DND-41 (cell line): ENCODE measurements around the gene ACER3.

ENCODE experiments used
- ATAC-seq: fragments of 200-7000 bp; cut with Tn5 transposase; 3 replicates; pipeline ENCODE4 v1.9.1; 2021; ENCODE audit warnings: low read depth; ENCODE audit not compliant: insufficient read depth
- DNase-seq: peaks from one replicate; pipeline ENCODE4 v3.0.0-alpha.2; 2020
- H2AFZ ChIP-seq: 2 replicates; pipeline ENCODE4 v1.6.0; 2012; ENCODE audit warnings: low read depth, low read length
- H3K27ac ChIP-seq: 2 replicates; pipeline ENCODE4 v1.5.1; 2012; ENCODE audit warnings: low read length, inconsistent platforms
- H3K27me3 ChIP-seq: fragments of 200-600 bp; sonication (generic); 2 replicates; pipeline ENCODE4 v1.6.0; 2012; ENCODE audit warnings: low read length, mild to moderate bottlenecking, inconsistent platforms; ENCODE audit not compliant: insufficient read depth, poor library complexity
- H3K36me3 ChIP-seq: 2 replicates; pipeline ENCODE4 v1.5.1; 2012; ENCODE audit warnings: low read length, inconsistent platforms; ENCODE audit not compliant: insufficient read depth
- H3K4me1 ChIP-seq: 2 replicates; pipeline ENCODE4 v1.5.1; 2012; ENCODE audit warnings: mild to moderate bottlenecking, low read length; ENCODE audit not compliant: insufficient read depth
- H3K4me2 ChIP-seq: 2 replicates; pipeline ENCODE4 v1.6.0; 2012; ENCODE audit warnings: mild to moderate bottlenecking, moderate library complexity, low read length, inconsistent platforms; ENCODE audit not compliant: insufficient read depth
- H3K4me3 ChIP-seq, 2 experiments: fragments of 200-600 bp in 1 of 2; shearing (Covaris generic) in 1 of 2; 2 replicates each; pipeline ENCODE4 v1.5.1; 2012 to 2016; ENCODE audit warnings: inconsistent platforms in 2 of 2, low read length in 2 of 2, mild to moderate bottlenecking in 2 of 2, low read depth in 1 of 2, moderate library complexity in 1 of 2
- H3K79me2 ChIP-seq: 2 replicates; pipeline ENCODE4 v1.6.0; 2012; ENCODE audit warnings: low read length, inconsistent platforms; ENCODE audit not compliant: insufficient read depth
- H3K9ac ChIP-seq: 2 replicates; pipeline ENCODE4 v1.6.0; 2012; ENCODE audit warnings: low read depth, mild to moderate bottlenecking, inconsistent platforms, low read length, moderate library complexity
- H3K9me3 ChIP-seq: 2 replicates; pipeline ENCODE4 v1.5.1; 2012; ENCODE audit warnings: low read length, moderate library complexity, mild to moderate bottlenecking, inconsistent platforms; ENCODE audit not compliant: insufficient read depth, severe bottlenecking
- H4K20me1 ChIP-seq: 2 replicates; pipeline ENCODE4 v1.6.0; 2012; ENCODE audit warnings: low read length; ENCODE audit not compliant: insufficient read depth
- EZH2 ChIP-seq: IDR thresholded peaks from 3 replicates; pipeline ENCODE4 v1.6.1; 2012; ENCODE audit warnings: borderline replicate concordance, low read depth, mild to moderate bottlenecking, moderate library complexity, low read length, inconsistent platforms; ENCODE audit not compliant: severe bottlenecking
- TF ChIP-seq, protein P1 (sequence below): IDR thresholded peaks from 2 replicates; pipeline ENCODE4 v1.5.1; 2012; ENCODE audit warnings: borderline replicate concordance, low read length, moderate library complexity, mild to moderate bottlenecking; ENCODE audit not compliant: poor library complexity, severe bottlenecking; ENCODE audit errors: extremely low read depth

Gene ACER3

DNA sequence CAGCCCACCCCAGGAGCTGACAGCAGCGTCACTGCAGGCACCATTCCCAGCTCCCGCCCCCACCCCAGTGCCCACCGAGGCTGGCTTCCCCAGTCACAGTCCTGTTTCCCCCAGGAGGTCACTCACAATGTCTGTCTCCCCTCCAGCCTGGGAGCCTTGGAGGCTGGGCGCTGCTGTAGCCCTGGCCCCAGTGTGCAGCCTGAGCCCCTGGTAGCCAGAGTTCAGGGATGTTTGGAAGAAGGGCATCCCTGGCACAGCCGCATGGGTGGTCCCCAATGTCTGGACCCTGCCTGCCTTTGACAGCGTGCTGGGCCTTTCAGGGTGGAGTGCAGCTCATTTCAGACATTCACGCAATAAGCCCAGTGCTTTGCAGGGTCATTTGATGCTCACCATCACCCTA is 210.4 kb downstream of the ACER3 start:
- Histone ChIP-seq H2AFZ (no peak overlapping the region), H4K20me1 (no peaks in the 10 kb centered on the region; the same call in 1 of the 2 replicates), H3K36me3 (no peaks in the 10 kb centered on the region), H3K27me3 (no peaks in the 10 kb centered on the region), H3K4me1 (peaks cover 21% of the 10 kb centered on the region), H3K4me3 (no peak overlapping the region), H3K9ac (no peak overlapping the region), H3K4me2 (no peak overlapping the region), H3K79me2 (no peaks in the 10 kb centered on the region), H3K9me3 (no peaks in the 10 kb centered on the region), H3K27ac (no peak overlapping the region)
- TF ChIP-seq, protein P1, sequence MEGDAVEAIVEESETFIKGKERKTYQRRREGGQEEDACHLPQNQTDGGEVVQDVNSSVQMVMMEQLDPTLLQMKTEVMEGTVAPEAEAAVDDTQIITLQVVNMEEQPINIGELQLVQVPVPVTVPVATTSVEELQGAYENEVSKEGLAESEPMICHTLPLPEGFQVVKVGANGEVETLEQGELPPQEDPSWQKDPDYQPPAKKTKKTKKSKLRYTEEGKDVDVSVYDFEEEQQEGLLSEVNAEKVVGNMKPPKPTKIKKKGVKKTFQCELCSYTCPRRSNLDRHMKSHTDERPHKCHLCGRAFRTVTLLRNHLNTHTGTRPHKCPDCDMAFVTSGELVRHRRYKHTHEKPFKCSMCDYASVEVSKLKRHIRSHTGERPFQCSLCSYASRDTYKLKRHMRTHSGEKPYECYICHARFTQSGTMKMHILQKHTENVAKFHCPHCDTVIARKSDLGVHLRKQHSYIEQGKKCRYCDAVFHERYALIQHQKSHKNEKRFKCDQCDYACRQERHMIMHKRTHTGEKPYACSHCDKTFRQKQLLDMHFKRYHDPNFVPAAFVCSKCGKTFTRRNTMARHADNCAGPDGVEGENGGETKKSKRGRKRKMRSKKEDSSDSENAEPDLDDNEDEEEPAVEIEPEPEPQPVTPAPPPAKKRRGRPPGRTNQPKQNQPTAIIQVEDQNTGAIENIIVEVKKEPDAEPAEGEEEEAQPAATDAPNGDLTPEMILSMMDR: no peak
- TF ChIP-seq EZH2: no peak
- ATAC-seq (no peak), DNase-seq (no peak)

DNA sequence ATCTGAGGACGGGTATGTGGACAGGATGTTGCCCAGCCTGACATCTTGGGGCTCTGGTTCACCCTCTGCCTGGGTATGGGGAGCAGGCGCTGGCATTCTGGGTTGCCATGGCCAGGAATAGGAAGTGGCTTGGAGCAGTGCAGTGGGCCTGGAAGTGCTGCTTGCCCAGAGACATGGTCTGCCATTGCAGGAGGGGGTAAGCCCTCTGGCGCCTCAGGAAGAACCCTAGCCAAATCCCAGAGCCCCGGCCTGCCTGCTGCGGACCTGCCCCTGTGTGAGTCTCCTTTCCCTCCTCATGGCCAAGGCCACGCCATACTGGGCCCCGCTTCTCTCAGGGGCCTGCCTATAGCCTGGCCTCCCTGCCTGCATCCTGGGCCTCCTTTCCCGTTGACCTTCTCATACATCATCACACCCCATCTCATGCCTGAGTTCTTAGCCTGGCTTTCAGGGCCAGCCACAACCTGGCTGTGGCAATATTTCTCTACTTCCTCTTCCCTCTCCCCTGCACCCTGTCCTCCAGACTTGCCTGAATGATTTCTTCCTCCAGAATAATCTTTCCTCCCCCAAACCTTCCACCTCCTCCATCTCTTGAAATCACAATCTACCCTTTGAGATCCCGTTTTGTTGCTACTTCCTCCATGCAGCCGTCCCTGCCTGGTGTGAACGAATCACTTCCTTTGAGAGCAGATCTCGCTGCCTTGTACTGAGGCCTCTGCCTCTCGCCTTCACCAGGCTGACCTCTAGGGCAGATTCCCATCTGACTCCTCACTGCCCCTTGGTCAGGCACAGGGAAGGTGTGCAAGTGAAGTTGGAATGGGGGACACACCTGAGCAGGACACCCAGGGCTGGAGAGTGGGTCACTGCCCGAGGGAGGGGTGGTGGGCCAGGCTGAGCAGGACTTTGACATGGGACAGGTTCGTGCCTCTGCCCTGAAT is 211.2 kb downstream of the ACER3 start:
- Histone ChIP-seq H3K4me3 (no peak overlapping the region), H3K36me3 (no peaks in the 10 kb centered on the region), H3K4me1 (peaks cover 17% of the 10 kb centered on the region), H3K27ac (no peak overlapping the region), H3K9me3 (no peaks in the 10 kb centered on the region), H3K79me2 (no peaks in the 10 kb centered on the region), H3K27me3 (no peaks in the 10 kb centered on the region), H2AFZ (no peak overlapping the region), H3K4me2 (no peak overlapping the region), H3K9ac (no peak overlapping the region), H4K20me1 (no peaks in the 10 kb centered on the region; the same call in 1 of the 2 replicates)
- DNase-seq: no peak
- TF ChIP-seq EZH2: no peak
- TF ChIP-seq, protein P1: no peak
- no peak for ATAC-seq

DNA sequence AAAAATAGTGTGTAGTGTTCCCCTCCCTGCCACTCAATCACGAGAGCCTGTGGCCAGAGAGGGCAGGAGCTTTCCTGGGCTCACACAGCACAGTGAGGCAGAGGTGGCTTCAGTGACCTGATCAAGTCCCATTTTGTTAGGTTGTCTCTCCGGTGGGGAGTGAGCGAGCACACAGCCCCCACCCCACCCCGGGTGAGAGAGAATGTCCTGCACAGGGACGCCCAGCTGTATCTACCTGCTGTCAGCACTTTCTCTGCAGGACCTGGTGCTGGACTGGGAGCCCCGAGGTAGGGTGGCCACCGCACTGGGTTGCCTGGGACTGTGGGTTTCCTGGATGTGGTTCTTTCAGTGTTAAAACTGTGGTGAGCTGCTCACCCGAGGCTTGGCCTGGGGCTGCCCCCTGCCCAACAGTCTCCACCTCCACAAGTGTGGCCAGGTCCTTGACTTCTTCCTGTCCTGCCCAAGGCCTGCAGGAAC is 212.2 kb downstream of the ACER3 start:
- Histone ChIP-seq H3K27ac (no peak overlapping the region), H3K4me3 (no peak overlapping the region), H2AFZ (no peak overlapping the region), H3K79me2 (no peaks in the 10 kb centered on the region), H3K9ac (no peak overlapping the region), H3K4me2 (no peak overlapping the region), H3K27me3 (no peaks in the 10 kb centered on the region), H4K20me1 (no peaks in the 10 kb centered on the region; the same call in 1 of the 2 replicates), H3K4me1 (peaks cover 10% of the 10 kb centered on the region), H3K9me3 (no peaks in the 10 kb centered on the region), H3K36me3 (no peaks in the 10 kb centered on the region)
- ATAC-seq (no peak), DNase-seq (no peak)
- TF ChIP-seq, protein P1: no peak
- no peak for TF ChIP-seq EZH2
